Measurements from ENCODE around the gene MAGI1. TPM values are rescaled to one million over a fixed set of nuclear protein-coding genes. Genes with fewer than 3 reads are reported as not detected.
A peak's percentile ranks its signal among the peaks of the same experiment; 100 is the strongest.

The MAGI1 gene
- total RNA-seq, 1 donor from 2014 or later, result 30.5 TPM

- no peak for DNase-seq (ENCODE audit: low read depth)
These were observed 320.9 kb downstream of the MAGI1 start for GRCh38 chr3:65717676-65718346.

GRCh38 chr3:65716071-65716751 lies 322.5 kb downstream of the MAGI1 start:
- no peak for DNase-seq (ENCODE audit: low read depth)

GRCh38 chr3:65714134-65714533 lies 324.6 kb downstream of the MAGI1 start:
- peak; percentile 41 for DNase-seq (ENCODE audit: low read depth)

- peak; percentile 84 for DNase-seq (ENCODE audit: low read depth)
These were observed 325.7 kb downstream of the MAGI1 start for GRCh38 chr3:65713016-65713415.

GRCh38 chr3:65712140-65712539 lies 326.6 kb downstream of the MAGI1 start:
- no peak for DNase-seq (ENCODE audit: low read depth)

GRCh38 chr3:65706776-65707568 lies 331.7 kb downstream of the MAGI1 start:
- DNase-seq (ENCODE audit: low read depth), result no peak

- DNase-seq (ENCODE audit: low read depth), result no peak
These were observed 332.4 kb downstream of the MAGI1 start for GRCh38 chr3:65706301-65706700.

GRCh38 chr3:65703820-65704219 lies 334.9 kb downstream of the MAGI1 start:
- DNase-seq (ENCODE audit: low read depth), result no peak

- DNase-seq (ENCODE audit: low read depth), result no peak
These were observed 335.7 kb downstream of the MAGI1 start for GRCh38 chr3:65703026-65703425.

GRCh38 chr3:65702202-65702601 lies 336.5 kb downstream of the MAGI1 start:
- DNase-seq (ENCODE audit: low read depth), result no peak

- no peak for DNase-seq (ENCODE audit: low read depth)
These were observed 337.2 kb downstream of the MAGI1 start for GRCh38 chr3:65701516-65701915.

- no peak for DNase-seq (ENCODE audit: low read depth)
These were observed 349.3 kb downstream of the MAGI1 start for GRCh38 chr3:65689436-65689835.

- no peak for DNase-seq (ENCODE audit: low read depth)
These were observed 351.0 kb downstream of the MAGI1 start for GRCh38 chr3:65687741-65688140.

- DNase-seq (ENCODE audit: low read depth), result peak; percentile 25
These were observed 353.0 kb downstream of the MAGI1 start for GRCh38 chr3:65685621-65686235.

- no peak for DNase-seq (ENCODE audit: low read depth)
These were observed 360.2 kb downstream of the MAGI1 start for GRCh38 chr3:65678516-65678915.

- peak; percentile 74 for DNase-seq (ENCODE audit: low read depth)
These were observed 361.2 kb downstream of the MAGI1 start for GRCh38 chr3:65677486-65678010.

- peak; percentile 73 for DNase-seq (ENCODE audit: low read depth)
These were observed 362.1 kb downstream of the MAGI1 start for GRCh38 chr3:65676580-65676979.

- DNase-seq (ENCODE audit: low read depth), result no peak
These were observed 363.7 kb downstream of the MAGI1 start for GRCh38 chr3:65675011-65675410.

- DNase-seq (ENCODE audit: low read depth), result no peak
These were observed 364.5 kb downstream of the MAGI1 start for GRCh38 chr3:65674226-65674625.

- DNase-seq (ENCODE audit: low read depth), result peak; percentile 36
These were observed 365.6 kb downstream of the MAGI1 start for GRCh38 chr3:65672871-65673815.

- no peak for DNase-seq (ENCODE audit: low read depth)
These were observed 366.7 kb downstream of the MAGI1 start for GRCh38 chr3:65672061-65672460.
